HG03135 (cell line): ENCODE measurements around the gene CIAO2A.

Source experiments
- ATAC-seq: cut with Tn5 transposase; IDR thresholded peaks from one replicate; pipeline ENCODE4 v1.9.1; 2021; ENCODE audit warnings: mild to moderate bottlenecking, moderate library complexity; ENCODE audit not compliant: unreplicated experiment

The CIAO2A gene

GRCh38 chr15:64045101-64045435 is 48.6 kb downstream of the CIAO2A start:
- no peak for ATAC-seq

- peak; percentile 55 for ATAC-seq
These were observed 49.1 kb downstream of the CIAO2A start for GRCh38 chr15:64044300-64045100.

DNA sequence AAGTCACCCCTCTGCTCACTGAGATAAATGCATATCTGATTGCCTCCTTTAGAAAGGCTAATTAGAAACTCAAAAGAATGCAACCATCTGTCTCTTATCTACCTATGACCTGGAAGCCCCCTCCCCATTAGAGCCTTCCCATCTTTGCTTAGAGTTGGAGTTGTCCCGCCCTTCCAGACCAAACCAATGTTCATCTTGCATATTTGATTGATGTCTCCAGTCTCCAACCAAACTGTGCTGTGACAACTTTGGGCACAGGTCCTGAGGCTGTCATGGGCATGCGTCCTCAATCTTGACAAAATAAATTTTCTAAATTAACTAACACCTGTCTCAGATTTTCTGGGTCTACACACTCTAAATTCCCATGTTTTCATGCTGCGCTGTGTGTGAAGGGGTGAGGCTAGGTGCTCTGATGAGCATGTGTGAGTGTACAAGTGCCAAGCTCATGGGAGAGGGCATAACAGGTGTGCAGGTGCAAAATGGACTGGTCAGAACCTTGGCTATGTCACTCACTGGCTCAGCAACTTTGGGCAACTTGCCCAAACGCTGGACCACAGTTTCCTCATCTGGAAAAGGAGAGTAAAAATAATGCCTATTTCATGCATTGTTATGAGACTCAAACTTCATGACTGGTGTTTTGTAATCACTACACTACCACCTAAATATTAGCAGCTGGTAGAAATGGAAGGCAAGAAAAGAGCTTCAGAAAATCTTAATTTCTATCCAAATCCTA is 54.6 kb downstream of the CIAO2A start:
- ATAC-seq: no peak

GRCh38 chr15:64037966-64038365 is 55.7 kb downstream of the CIAO2A start:
- ATAC-seq: no peak

DNA sequence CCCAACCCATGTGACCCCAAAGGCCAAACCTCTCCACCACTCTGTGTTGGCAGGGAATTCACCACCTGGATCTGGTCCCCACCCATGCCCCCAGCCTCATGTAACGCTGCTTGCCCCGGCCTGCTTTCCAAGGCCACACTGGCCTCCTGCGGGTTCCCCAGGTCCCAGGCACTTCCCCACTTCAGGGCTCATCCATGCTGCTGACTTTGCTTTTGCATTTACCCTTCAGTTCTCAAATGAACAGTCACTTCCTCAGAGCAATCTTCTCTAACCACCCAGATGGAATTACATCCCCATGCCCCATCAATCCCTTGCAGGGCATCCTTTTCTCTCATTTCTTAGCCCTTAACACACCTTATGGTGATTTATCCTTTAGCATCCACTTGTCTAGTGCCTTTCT is 56.5 kb downstream of the CIAO2A start:
- ATAC-seq: no peak

DNA sequence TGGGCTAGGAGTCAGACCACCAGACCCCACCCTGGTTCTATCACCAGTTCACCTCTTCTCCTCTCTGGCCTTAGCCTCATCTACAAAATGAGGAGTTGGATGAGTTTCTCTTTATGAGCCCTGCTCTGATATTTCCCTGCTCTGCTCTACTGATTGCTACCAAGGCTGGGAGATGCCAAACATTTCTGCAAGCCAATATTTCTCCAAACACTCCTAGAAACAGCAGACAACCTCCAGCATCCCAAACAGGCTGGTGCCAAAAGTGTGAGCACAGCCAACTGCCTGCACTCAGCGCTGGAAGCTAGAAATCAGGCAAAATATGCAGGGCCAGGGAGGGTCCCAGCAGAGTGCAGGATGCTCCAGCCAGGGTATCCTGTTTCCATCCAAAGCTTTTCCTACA is 58.1 kb downstream of the CIAO2A start:
- ATAC-seq: no peak

GRCh38 chr15:64034519-64034918 is 59.1 kb downstream of the CIAO2A start:
- no peak for ATAC-seq

GRCh38 chr15:64032329-64032728 is 61.3 kb downstream of the CIAO2A start:
- ATAC-seq: no peak

DNA sequence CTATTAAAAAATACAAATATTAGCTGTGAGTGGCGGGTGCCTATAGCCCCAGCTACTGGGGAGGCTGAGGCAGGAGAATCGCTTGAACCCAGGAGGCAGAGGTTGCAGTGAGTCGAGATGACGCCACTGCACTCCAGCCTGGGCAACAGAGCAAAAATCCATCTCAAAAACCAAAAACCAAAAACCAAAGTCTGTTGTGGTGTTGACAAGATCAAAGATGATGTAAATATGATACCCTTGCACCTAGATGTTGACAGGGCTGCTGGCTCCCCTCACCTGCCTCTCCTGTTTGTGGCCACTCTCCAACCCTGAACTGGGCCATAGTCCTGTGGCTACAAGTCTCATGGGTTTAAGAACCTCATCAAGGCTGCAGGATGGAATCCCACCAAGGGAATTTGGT is 63.5 kb downstream of the CIAO2A start:
- no peak for ATAC-seq

GRCh38 chr15:64029633-64030032 is 64.0 kb downstream of the CIAO2A start:
- no peak for ATAC-seq

GRCh38 chr15:64029110-64029509 is 64.5 kb downstream of the CIAO2A start:
- ATAC-seq: no peak

GRCh38 chr15:64026591-64026990 is 67.0 kb downstream of the CIAO2A start:
- no peak for ATAC-seq

DNA sequence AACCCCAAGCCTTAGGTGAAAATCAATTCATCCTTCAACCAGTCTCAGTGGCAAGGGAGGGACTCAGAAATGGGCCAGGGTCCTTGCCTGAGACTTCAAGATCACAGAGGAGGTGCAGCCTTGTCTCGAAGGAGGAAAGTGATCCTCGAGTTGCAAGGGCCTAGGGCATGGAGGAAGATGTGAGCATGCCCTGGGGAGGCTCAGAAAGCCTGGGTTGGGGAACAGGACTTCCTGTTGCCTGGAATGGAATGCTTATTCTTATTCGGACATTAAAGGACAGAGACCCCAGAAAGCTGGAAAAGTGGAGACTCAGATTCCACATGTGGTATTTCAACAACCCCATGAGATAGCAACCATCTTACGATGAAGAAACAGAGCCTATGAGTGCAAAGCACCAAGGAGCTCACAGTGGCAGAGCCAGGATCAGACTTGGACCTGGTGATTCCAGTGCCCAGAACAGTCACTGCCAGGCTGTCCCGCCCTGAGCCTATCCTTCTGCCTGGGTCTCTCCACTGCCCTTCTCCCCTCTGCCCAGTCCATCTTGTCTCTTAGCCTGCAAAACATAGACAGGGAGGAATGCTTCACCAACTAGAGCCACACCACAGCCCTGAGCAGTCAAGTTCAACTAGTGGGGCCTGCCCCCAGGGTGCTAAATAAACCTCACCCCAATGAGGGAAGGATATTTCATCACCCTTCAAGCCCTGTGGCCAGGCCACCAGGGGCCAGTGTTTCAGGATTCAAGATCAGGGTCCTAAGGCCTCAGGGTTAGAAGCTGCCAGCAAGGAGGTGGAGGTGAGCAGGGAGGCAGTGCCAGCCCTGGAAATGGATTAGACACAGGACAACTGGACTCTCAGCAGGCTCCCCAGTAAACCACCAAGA is 69.2 kb downstream of the CIAO2A start:
- no peak for ATAC-seq

DNA sequence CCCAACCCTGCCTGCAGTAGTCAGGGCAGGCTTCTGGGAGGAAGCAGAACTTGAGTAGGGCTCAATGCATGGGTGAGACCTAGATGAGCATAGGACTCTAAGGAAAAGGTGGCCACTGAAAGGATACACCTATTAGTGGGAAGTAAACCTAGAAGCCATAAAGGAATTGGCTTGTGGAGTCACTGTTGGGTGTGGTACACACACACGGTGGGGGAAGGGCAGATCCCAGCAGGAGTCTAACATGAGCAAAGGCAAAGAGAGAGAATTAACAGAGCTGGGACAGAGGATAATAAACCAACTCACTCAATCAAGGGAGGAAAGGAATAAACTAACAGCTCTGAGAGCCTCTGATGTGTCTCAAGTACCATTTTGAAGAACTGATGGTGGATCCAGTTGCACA is 70.4 kb downstream of the CIAO2A start:
- ATAC-seq: no peak

- ATAC-seq: no peak
These were observed 71.1 kb downstream of the CIAO2A start for GRCh38 chr15:64022571-64022970.
